ENCODE measurements around the gene MAPK8IP3.

DNA sequence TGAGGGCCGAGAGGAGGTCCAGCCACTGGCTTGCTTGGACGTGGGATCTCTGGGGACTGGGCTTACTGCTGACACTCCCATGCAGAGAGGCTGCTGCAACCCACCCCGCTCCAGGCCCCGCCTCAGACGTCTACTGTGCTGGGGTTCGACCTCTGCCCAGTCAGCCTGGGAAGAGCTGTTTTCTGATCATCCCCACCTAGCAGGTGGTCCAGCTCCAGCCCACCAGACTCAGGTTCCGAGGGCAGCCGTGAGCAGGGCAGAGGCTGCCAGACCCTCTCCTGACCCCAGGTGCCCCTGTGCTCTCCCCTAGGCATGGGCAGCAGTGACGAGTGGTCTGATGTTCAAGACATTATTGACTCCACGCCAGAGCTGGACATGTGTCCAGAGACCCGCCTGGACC, 41.9 kb downstream of the MAPK8IP3 start:
- no peak for TF ChIP-seq EZH2 (IDR thresholded peaks at IDR 0.05; ENCODE audit: borderline replicate concordance, insufficient read depth, low read depth, low read length, poor library complexity, severe bottlenecking)
- TF ChIP-seq, protein P1, sequence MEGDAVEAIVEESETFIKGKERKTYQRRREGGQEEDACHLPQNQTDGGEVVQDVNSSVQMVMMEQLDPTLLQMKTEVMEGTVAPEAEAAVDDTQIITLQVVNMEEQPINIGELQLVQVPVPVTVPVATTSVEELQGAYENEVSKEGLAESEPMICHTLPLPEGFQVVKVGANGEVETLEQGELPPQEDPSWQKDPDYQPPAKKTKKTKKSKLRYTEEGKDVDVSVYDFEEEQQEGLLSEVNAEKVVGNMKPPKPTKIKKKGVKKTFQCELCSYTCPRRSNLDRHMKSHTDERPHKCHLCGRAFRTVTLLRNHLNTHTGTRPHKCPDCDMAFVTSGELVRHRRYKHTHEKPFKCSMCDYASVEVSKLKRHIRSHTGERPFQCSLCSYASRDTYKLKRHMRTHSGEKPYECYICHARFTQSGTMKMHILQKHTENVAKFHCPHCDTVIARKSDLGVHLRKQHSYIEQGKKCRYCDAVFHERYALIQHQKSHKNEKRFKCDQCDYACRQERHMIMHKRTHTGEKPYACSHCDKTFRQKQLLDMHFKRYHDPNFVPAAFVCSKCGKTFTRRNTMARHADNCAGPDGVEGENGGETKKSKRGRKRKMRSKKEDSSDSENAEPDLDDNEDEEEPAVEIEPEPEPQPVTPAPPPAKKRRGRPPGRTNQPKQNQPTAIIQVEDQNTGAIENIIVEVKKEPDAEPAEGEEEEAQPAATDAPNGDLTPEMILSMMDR (IDR thresholded peaks at IDR 0.05): no peak
